NCI-H82 treated with DMSO at 0.1 percent for 48 hours (cell line): ENCODE results near the gene SDCCAG8.

Experiments used
- DNase-seq: peaks from one replicate; lab custom pipeline; 2025; ENCODE audit not compliant: unreplicated experiment; lab: John Stamatoyannopoulos, UW

The SDCCAG8 gene

DNA sequence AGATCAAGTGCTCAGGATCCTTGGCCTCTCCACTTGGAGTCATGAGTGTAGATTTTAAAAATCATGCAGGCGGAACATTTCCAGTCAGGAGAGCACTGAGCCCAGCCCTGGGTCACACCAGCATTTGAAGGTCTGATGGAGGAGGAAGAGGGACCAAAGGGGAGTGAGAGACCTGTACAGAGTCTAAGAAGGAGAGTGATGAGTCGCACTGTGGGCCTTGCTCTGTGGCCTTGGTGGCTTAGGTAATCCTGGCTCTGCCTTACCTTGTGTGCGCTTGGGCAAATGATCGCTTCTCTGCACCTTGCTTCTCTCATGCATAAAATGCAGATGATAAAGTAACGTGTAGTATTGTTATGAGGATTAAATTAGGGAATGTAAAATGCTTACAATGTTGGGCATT lies 225.3 kb downstream of the SDCCAG8 start:
- DNase-seq: no peak

DNA sequence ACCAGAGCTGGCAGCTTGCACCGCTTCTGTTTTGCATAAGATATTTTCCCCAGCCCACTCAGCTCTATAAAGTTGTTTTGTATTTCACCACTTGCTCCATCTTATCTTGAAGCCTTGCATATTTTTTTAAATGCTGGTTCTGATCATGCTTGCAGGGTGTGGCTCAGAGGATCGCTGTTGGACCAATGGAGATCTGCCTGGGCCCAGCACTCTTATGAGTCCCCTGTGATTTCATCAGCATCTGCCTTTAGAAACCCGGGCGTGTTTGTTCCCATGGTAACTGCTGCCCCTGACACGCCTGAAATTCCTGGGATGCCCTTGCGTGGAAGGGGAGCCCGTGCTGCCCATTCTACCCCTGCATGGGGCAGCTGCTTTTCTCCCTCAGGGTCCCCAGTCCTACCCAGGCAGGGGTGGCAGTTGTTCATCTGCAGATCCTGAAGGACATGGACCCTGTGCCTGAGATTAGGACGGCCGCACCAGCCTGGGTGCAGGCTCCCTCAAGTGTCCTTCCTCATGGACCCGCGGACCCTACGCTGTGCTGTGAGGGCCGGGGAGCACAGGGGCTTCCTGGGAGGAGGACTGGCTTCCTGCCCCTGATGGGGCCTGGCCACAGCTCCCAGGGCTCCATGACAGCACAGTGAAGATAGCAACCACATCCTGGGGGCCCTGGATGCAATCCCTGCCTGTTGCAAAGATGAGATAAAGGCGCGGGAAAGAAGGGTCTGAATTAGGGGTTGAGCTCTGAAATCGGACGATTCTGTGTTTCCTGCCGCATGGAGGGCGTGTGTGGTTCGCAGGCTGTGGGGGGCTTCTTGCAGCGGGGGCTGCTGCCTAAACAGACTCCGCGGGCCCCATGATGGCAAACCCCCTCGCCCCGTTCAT lies 226.5 kb downstream of the SDCCAG8 start:
- DNase-seq: no peak

DNA sequence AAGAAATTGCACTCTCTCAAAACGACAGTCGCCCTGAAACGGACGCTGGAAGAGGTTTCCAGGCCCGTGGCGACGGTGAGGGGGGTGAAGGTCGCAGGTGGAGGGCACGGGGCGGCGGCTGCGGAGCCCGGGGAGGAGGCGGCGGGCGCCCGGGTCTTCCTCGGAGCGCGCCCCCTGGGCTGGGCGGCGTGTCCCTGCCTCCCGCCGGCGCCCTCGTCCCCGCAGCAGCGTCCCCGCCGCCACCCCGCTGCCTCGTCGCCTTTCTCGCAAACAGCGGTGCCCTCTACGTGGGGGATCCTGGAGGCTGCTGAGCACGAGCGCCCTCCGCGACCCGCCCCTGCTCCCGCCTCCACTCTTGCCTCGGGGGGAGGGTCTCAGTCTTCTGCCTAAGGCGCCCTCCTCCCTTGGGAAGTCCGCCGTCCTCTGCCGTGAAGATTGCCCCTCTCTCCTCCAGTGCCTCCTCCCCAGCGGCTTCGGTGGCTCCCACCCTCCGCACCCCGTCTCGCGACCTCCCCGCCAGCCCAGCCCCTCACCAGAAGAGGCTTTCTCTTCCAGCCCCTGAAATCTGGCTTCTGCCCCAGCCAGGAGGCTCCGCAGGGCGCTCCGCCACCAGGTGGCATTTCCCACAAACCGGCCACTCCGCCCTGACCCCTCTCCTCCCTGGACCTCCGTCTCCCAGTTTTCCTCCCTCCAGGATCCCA lies 227.4 kb downstream of the SDCCAG8 start:
- DNase-seq: no peak

DNA sequence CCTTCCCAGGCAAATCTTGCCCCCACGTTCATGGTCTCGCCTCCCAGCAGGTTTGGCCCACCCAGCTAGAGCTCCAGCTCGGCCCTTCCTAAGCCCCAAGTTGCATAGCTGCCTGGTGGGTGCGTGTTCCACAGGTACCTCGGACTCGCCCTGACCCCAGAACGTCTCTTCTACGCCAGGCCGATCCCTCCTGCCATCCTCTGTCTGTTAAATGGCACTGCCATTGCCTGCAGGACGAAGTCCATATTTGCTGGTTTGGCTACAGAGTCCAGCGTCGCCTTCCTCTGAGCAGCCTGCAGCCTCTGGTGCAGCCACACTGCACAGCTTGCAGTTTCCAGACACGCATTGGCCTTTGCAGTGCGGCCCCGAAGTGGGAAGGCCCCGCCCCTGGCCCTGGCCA lies 228.1 kb downstream of the SDCCAG8 start:
- DNase-seq: no peak

GRCh38 chr1:243487036-243487648 lies 231.3 kb downstream of the SDCCAG8 start:
- DNase-seq: no peak

DNA sequence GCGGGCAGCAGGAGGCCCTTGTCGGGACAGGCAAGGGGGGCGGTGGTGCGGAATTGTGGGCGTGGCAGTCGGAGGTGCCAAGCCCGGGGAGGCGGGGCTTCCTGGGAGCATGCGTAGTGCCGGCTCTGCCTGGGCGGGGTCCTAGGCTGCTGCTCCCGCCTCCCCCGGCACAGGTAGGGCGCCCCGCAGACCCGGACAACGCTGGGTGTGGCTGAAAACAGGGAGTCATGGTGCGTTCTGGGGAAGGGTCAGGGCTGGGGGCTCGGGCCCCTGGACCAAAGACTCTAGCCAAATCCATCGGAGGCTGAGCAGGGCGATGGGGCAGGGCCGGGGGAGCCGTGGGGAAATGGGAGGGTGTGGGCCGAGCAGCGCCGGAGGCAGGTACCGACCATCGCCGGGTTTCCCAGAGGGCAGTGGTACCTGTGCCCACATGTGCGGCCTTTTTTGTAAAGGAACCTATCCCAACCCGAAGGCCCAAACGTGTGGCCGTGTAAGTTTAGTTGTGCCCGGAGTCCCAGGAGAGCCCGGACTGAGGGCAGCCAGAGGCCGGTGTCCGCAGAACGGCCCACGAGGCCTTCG lies 231.9 kb downstream of the SDCCAG8 start:
- no peak for DNase-seq

DNA sequence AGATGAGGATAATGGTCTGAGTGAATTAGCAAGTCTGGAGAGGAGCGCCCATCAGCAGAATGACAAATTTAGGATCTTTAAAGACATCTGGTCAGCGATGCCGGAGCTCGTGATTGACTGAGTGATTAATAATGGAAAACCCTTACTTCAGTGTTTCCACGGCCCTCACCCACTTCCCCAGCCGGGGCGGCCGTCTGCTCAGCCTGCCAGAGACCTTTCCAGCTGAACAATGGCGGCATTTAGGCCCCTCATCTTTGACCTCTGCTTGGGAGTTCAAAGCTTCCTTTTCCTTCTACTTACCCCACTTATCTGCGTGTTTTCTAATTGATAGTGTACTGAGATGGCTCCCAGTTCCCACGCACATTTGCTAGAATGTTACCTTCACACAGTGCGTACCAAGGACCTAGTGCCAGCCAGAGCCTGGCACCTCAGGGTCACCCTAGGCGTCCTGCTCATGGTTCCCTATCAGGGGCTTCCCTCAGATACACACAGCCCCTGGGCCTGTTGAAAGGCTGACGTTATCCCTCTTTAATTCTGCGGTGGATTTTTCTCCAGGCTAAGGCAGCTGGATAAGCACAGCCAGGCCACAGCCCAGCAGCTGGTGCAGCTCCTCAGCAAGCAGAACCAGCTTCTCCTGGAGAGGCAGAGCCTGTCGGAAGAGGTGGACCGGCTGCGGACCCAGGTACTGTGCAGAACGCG lies 232.8 kb downstream of the SDCCAG8 start:
- DNase-seq: no peak

DNA sequence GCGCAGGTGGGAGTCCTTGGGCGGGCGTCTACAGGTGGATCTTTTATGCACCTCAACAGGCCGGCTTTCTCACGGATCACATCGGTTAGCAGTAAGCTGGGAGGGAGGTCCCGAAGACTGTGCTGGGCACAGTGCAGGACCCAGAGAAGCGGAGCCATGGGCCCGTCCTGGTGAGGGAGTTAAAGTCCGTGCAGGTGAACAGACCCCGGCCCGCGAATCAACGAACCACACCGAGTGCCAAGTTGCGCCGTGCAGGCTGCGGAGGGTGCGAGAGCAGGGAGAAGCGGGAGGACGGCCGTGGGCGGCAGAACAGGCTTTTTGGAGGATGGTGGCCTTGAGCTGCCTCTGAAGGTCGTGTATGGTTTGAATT lies 233.3 kb downstream of the SDCCAG8 start:
- DNase-seq: no peak

- DNase-seq: no peak
Measured at GRCh38 chr1:243489681-243490546, 234.1 kb downstream of the SDCCAG8 start.

- no peak for DNase-seq
Measured at GRCh38 chr1:243490748-243491686, 235.2 kb downstream of the SDCCAG8 start.

GRCh38 chr1:243493156-243494129 lies 237.6 kb downstream of the SDCCAG8 start:
- DNase-seq: no peak

DNA sequence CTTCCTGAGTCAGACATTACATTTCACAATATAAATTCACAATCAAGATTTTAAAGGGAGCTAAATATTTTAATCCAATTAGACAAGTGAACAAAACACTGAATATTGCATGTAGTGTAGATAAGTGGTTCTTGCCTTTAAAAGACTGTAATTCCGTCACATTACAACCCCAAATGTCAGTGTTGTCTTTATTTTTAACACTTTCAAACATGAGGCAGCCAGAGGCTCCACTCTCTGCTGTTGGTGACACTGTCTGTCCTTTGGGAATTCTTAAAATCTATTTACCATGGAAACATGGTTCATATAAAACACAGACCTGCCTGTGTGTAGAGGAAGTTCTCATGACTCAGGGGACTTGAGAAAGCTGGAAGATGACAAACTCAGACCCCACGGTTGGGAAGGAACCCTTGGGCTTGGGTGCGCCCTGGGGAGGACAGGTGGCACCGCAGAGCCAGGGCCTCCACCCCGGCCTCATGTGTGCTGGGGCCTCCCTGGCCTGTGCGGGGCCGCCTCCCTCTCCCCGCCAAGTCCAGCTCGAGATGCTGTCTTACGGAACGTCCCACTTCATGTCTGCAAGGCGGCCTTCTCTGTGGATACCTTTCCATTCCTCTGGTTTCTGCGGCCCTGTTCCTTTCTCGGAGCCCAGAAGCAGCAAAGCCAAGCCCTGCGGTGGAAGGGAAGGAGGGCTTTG lies 239.0 kb downstream of the SDCCAG8 start:
- no peak for DNase-seq

GRCh38 chr1:243495442-243496186 lies 239.8 kb downstream of the SDCCAG8 start:
- DNase-seq: no peak

DNA sequence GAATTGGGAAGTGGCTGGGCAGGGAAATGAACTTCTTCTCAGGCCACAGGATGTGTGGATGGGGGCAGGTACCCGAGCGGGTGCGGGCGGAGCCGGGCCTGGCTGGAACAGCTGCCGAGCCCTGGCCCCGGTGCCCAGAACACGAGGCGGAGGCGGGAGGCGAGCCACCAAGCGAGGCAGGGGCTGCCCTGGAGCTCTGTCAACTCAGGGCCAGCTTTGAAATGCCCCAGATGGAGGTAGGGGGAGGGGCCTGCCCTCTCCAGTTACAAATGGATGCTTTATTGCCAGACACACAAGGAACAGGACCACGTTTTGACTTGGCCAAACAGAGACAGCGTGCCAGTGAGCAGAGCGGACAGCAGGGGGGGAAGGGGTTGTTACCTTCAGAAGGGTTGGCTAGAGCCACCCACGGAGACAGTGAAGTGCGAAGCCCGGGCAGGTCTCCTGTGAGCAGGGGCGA lies 240.4 kb downstream of the SDCCAG8 start:
- no peak for DNase-seq

- DNase-seq: no peak
Measured at GRCh38 chr1:243496806-243497205, 241.0 kb downstream of the SDCCAG8 start.

- DNase-seq: no peak
Measured at GRCh38 chr1:243497939-243498681, 242.3 kb downstream of the SDCCAG8 start.
